Activated CD4-positive, CD25-positive, alpha-beta regulatory T cell treated with anti-CD3 and anti-CD28 coated beads, Interleukin-2, amount 50 U/mL, for 24 hours (primary cell): ENCODE measurements around the gene GPR162.
A peak's percentile ranks its signal among the peaks of the same experiment; 100 is the strongest.
"Not testable (repeated sequence)": the region's sequence is repeated elsewhere in the genome, so short reads cannot be mapped to it uniquely, and the experiment has no call there.

Source experiments
- ATAC-seq, 2 donors: fragments of 150-1000 bp; cut with Tn5 transposase; one replicate each; pipeline ENCODE4 v1.10.0; 2021; ENCODE audit warnings: mild to moderate bottlenecking in 1 of 2, moderate library complexity in 1 of 2

Gene GPR162

GRCh38 chr12:6861391-6861790, 39.8 kb downstream of the GPR162 start:
- ATAC-seq, result no peak

GRCh38 chr12:6863033-6863432, 41.4 kb downstream of the GPR162 start:
- ATAC-seq, result no peak

GRCh38 chr12:6863586-6864321, 42.1 kb downstream of the GPR162 start:
- ATAC-seq, result no peak

- not testable (repeated sequence) for ATAC-seq
Observed at GRCh38 chr12:6865307-6865706, 43.7 kb downstream of the GPR162 start.

- no peak for ATAC-seq
Observed at GRCh38 chr12:6866163-6866919, 44.7 kb downstream of the GPR162 start.

- peak; percentile 1 to 2 for ATAC-seq
Observed at GRCh38 chr12:6866920-6867412, 45.3 kb downstream of the GPR162 start.

- peak; percentile 69 to 75 for ATAC-seq
Observed at GRCh38 chr12:6867413-6868210, 46.0 kb downstream of the GPR162 start, which contains the start of gene TPI1. Gene TPI1, plus strand, starts transcription at chr12:6867531. Its CDS starts 36 bp downstream, at chr12:6867567.

- ATAC-seq, result peak in 1 of 2 donors; percentile 3
Observed at GRCh38 chr12:6868211-6869048, 46.8 kb downstream of the GPR162 start.

GRCh38 chr12:6869049-6870021, 47.7 kb downstream of the GPR162 start:
- ATAC-seq, result no peak

GRCh38 chr12:6870304-6870703, 48.7 kb downstream of the GPR162 start:
- not testable (repeated sequence) for ATAC-seq

GRCh38 chr12:6871052-6871957, 49.7 kb downstream of the GPR162 start:
- ATAC-seq, result no peak

GRCh38 chr12:6872073-6873048, 50.7 kb downstream of the GPR162 start:
- ATAC-seq, result peak; percentile 30 to 44

- peak; percentile 78 to 82 for ATAC-seq
Observed at GRCh38 chr12:6873094-6874014, 51.7 kb downstream of the GPR162 start, which contains the start of gene SPSB2. Gene SPSB2, minus strand, starts transcription at chr12:6873303. Its CDS starts 402 bp downstream, at chr12:6872901.

GRCh38 chr12:6874015-6874368, 52.4 kb downstream of the GPR162 start:
- not testable (repeated sequence) for ATAC-seq
